Fibroblast of pulmonary artery (primary cell): ENCODE measurements around the gene CLIC5.
A peak's percentile ranks its signal among the peaks of the same experiment; 100 is the strongest.

Experiments
- DNase-seq: peaks from one replicate; pipeline ENCODE4 v3.0.0-alpha.2; 2010; ENCODE audit warnings: low read depth
- H3K4me3 ChIP-seq: replicated peaks from 2 replicates; pipeline ENCODE4 v1.5.1; 2011; ENCODE audit warnings: low read depth, mild to moderate bottlenecking, control low read depth, low read length, moderate library complexity
- CTCF ChIP-seq: IDR thresholded peaks from 2 replicates; pipeline ENCODE4 v1.5.1; 2011; ENCODE audit warnings: mild to moderate bottlenecking, control low read depth, low read length, inconsistent platforms; ENCODE audit errors: missing control alignments

Gene CLIC5

GRCh38 chr6:45855642-45856394, 159.8 kb downstream of the CLIC5 start:
- TF ChIP-seq CTCF: no peak
- DNase-seq: no peak

GRCh38 chr6:45854149-45854742, 161.4 kb downstream of the CLIC5 start:
- DNase-seq: no peak
- no peak for TF ChIP-seq CTCF
- H3K4me3 ChIP-seq: no peak overlapping the region

More at GRCh38 chr6:45855642-45856394, 159.8 kb downstream of the CLIC5 start:
- H3K4me3 ChIP-seq: no peak overlapping the region

- no peak for DNase-seq
- no peak overlapping the region for H3K4me3 ChIP-seq
- TF ChIP-seq CTCF: no peak
These were observed 164.6 kb downstream of the CLIC5 start for GRCh38 chr6:45851034-45851400.

- TF ChIP-seq CTCF: no peak
- no peak for DNase-seq
- no peak overlapping the region for H3K4me3 ChIP-seq
These were observed 165.2 kb downstream of the CLIC5 start for GRCh38 chr6:45850378-45851033.

DNA sequence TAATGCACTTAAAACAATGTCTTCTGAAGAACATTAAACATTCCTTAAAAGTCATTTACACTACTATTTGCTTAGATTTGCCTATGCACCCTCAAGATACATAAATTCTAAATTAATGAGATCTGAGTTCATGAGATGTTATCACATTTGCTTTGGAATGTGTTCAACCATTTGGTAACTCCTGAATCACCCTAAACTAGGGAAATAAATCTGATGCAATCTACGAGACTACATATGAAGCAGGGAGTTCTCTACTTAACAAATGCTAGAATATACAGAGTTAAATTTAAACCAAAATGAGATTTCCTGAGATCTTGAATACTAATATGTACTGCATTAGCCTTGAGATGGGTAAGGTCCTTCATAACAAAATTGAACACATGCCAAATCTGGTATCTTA, 170.1 kb downstream of the CLIC5 start:
- no peak for TF ChIP-seq CTCF
- DNase-seq: peak; percentile 20
- H3K4me3 ChIP-seq: no peak overlapping the region

GRCh38 chr6:45844986-45845385, 170.7 kb downstream of the CLIC5 start:
- no peak for DNase-seq
- no peak for TF ChIP-seq CTCF
- H3K4me3 ChIP-seq: no peak overlapping the region
